ENCODE data around the gene SLC35A3. TPM values are rescaled to one million over a fixed set of nuclear protein-coding genes. Genes with fewer than 3 reads are reported as not detected.

The SLC35A3 gene
- total RNA-seq, 1 experiment from 2014 or later: 21.6 TPM

GRCh38 chr1:99936071-99936470 is 33.7 kb upstream of the SLC35A3 start:
- ChIA-PET CTCF (no interaction called here), RAD21 (ENCODE audit: low non-redundant PET in 1 of 2, low total read pairs in 2 of 2, uncharacterized antibody in 2 of 2, unreplicated experiment in 2 of 2) (no interaction called here), POLR2A (no interaction called here)
- H3K27ac ChIP-seq (ENCODE audit: low read depth, low read length): no peak overlapping the region
- H3K9me2 ChIP-seq (ENCODE audit: insufficient read depth): no peaks in the 10 kb centered on the region
- no peak overlapping the region for H3K4me2 ChIP-seq (ENCODE audit: low read length)
- H3K9me3 ChIP-seq (ENCODE audit: control insufficient read depth in 1 of 2, insufficient read depth in 1 of 2, low read depth in 1 of 2, low read length in 2 of 2): no peaks in the 10 kb centered on the region
- no peaks in the 10 kb centered on the region for H4K20me1 ChIP-seq (ENCODE audit: insufficient read depth)
- no TSS peak for BruUV-seq (replicated peaks)
- no peak for ATAC-seq
- H3K36me3 ChIP-seq (ENCODE audit: control insufficient read depth in 1 of 2, insufficient read depth in 2 of 2, low read length in 2 of 2): no peaks in the 10 kb centered on the region
- no peak for DNase-seq (ENCODE audit: low read depth, low spot score)
- intact Hi-C loops (cut with micrococcal nuclease): no loop called here
- H2AFZ ChIP-seq (ENCODE audit: low read depth, low read length, poor library complexity, severe bottlenecking): no peak overlapping the region
- no peak for TF ChIP-seq MAX (IDR thresholded peaks at IDR 0.05)
- no peak for TF ChIP-seq EZH2phosphoT487 (IDR thresholded peaks at IDR 0.05; ENCODE audit: borderline replicate concordance)
- TF ChIP-seq EGR1 (IDR thresholded peaks at IDR 0.05; ENCODE audit: low read depth): no peak
- H3K79me2 ChIP-seq (ENCODE audit: insufficient read depth, low read length): no peaks in the 10 kb centered on the region
- no peaks in the 10 kb centered on the region for H3K4me1 ChIP-seq (ENCODE audit: control insufficient read depth in 1 of 2, insufficient read depth in 2 of 2, low read length in 2 of 2)
- H3K4me3 ChIP-seq (replicated peaks in 1 of 2; ENCODE audit: low read depth in 1 of 2, low read length in 2 of 2): no peak overlapping the region
- no peak overlapping the region for H3K9ac ChIP-seq (ENCODE audit: low read length)
- H3K27me3 ChIP-seq (ENCODE audit: insufficient read depth, low read length): no peaks in the 10 kb centered on the region

- ChIA-PET RAD21 (ENCODE audit: low non-redundant PET in 1 of 2, low total read pairs in 2 of 2, uncharacterized antibody in 2 of 2, unreplicated experiment in 2 of 2) (interaction anchor here in 1 of 2 experiments (0.7 kb wide), 1 partner anchor 16 kb away, joined by 11 read pairs; no protein-coding TSS in a partner anchor), POLR2A (interaction anchor here (0.6 kb wide), 1 partner anchor 777 kb away, joined by 3 read pairs; no protein-coding TSS in a partner anchor), CTCF (no interaction called here)
- Histone ChIP-seq H3K79me2 (ENCODE audit: insufficient read depth, low read length) (no peaks in the 10 kb centered on the region), H3K9me3 (ENCODE audit: control insufficient read depth in 1 of 2, insufficient read depth in 1 of 2, low read depth in 1 of 2, low read length in 2 of 2) (no peaks in the 10 kb centered on the region), H3K36me3 (ENCODE audit: control insufficient read depth in 1 of 2, insufficient read depth in 2 of 2, low read length in 2 of 2) (no peaks in the 10 kb centered on the region), H3K9ac (ENCODE audit: low read length) (no peak overlapping the region), H3K4me2 (ENCODE audit: low read length) (no peak overlapping the region), H3K27ac (ENCODE audit: low read depth, low read length) (no peak overlapping the region), H2AFZ (ENCODE audit: low read depth, low read length, poor library complexity, severe bottlenecking) (no peak overlapping the region), H3K27me3 (ENCODE audit: insufficient read depth, low read length) (no peaks in the 10 kb centered on the region), H4K20me1 (ENCODE audit: insufficient read depth) (no peaks in the 10 kb centered on the region), H3K9me2 (ENCODE audit: insufficient read depth) (no peaks in the 10 kb centered on the region), H3K4me3 (replicated peaks in 1 of 2; ENCODE audit: low read depth in 1 of 2, low read length in 2 of 2) (no peak overlapping the region), H3K4me1 (ENCODE audit: control insufficient read depth in 1 of 2, insufficient read depth in 2 of 2, low read length in 2 of 2) (no peaks in the 10 kb centered on the region)
- intact Hi-C loops (cut with micrococcal nuclease): no loop called here
- no peak for TF ChIP-seq RAD21 (IDR thresholded peaks at IDR 0.05; ENCODE audit: low read depth)
- no peak for TF ChIP-seq POLR2AphosphoS5 (IDR thresholded peaks at IDR 0.05; ENCODE audit: low read depth, low read length)
- no peak for TF ChIP-seq ZFX (IDR thresholded peaks at IDR 0.05)
- TF ChIP-seq CEBPB (IDR thresholded peaks at IDR 0.05; ENCODE audit: low read depth): no peak
- no peak for TF ChIP-seq MAX (IDR thresholded peaks at IDR 0.05)
- TF ChIP-seq EZH2 (IDR thresholded peaks at IDR 0.05): no peak
- no peak for TF ChIP-seq SRF (IDR thresholded peaks at IDR 0.05; ENCODE audit: low read depth)
- TF ChIP-seq REST (IDR thresholded peaks at IDR 0.05; ENCODE audit: low read depth): no peak
- no peak for TF ChIP-seq SP1 (IDR thresholded peaks at IDR 0.05; ENCODE audit: low read depth)
- no peak for TF ChIP-seq ZNF274 (IDR thresholded peaks at IDR 0.05; ENCODE audit: low read depth, low read length)
- no peak for TF ChIP-seq POLR2A (IDR thresholded peaks at IDR 0.05; ENCODE audit: borderline replicate concordance, extremely low read depth, insufficient read depth, insufficient read length)
- no peak for TF ChIP-seq JUND (IDR thresholded peaks at IDR 0.05)
- no peak for TF ChIP-seq ATF3 (IDR thresholded peaks at IDR 0.05)
- TF ChIP-seq CTCF (IDR thresholded peaks at IDR 0.05 in 2 of 3, conservative IDR thresholded peaks at IDR 0.05 in 1 of 3; ENCODE audit: borderline replicate concordance in 1 of 3, insufficient read depth in 1 of 3, low read depth in 2 of 3, low read length in 2 of 3): no peak
- no TSS peak for BruUV-seq (replicated peaks)
- DNase-seq (ENCODE audit: low read depth, low spot score) (no peak), ATAC-seq (no peak)
These were observed 27.1 kb upstream of the SLC35A3 start for GRCh38 chr1:99942723-99943122.
